HG02610 (cell line): ENCODE results near the gene KIF6.

Experiments
- ATAC-seq: cut with Tn5 transposase; IDR thresholded peaks from one replicate; pipeline ENCODE4 v1.9.1; 2021; ENCODE audit warnings: mild to moderate bottlenecking, moderate library complexity; ENCODE audit not compliant: unreplicated experiment

KIF6 gene

GRCh38 chr6:39361657-39362486 lies 363.3 kb downstream of the KIF6 start:
- peak; percentile 67 for ATAC-seq

GRCh38 chr6:39360378-39360777 lies 364.8 kb downstream of the KIF6 start:
- no peak for ATAC-seq

GRCh38 chr6:39357998-39358686 lies 367.1 kb downstream of the KIF6 start:
- no peak for ATAC-seq

- ATAC-seq = no peak
Measured at GRCh38 chr6:39353698-39354315, 371.4 kb downstream of the KIF6 start.

- no peak for ATAC-seq
Measured at GRCh38 chr6:39350723-39351505, 374.3 kb downstream of the KIF6 start.

- ATAC-seq = no peak
Measured at GRCh38 chr6:39348740-39349139, 376.5 kb downstream of the KIF6 start.

GRCh38 chr6:39347906-39348585 lies 377.2 kb downstream of the KIF6 start:
- peak; percentile 49 for ATAC-seq

GRCh38 chr6:39347206-39347605 lies 378.0 kb downstream of the KIF6 start:
- no peak for ATAC-seq

GRCh38 chr6:39344821-39345280 lies 380.4 kb downstream of the KIF6 start:
- ATAC-seq = no peak

GRCh38 chr6:39343396-39343870 lies 381.8 kb downstream of the KIF6 start:
- no peak for ATAC-seq

- ATAC-seq = peak; percentile 38
Measured at GRCh38 chr6:39342692-39343395, 382.4 kb downstream of the KIF6 start.

- ATAC-seq = no peak
Measured at GRCh38 chr6:39341937-39342336, 383.3 kb downstream of the KIF6 start.

- no peak for ATAC-seq
Measured at GRCh38 chr6:39341352-39341751, 383.9 kb downstream of the KIF6 start.

- ATAC-seq = no peak
Measured at GRCh38 chr6:39339868-39340550, 385.2 kb downstream of the KIF6 start.

- ATAC-seq = no peak
Measured at GRCh38 chr6:39339096-39339867, 385.9 kb downstream of the KIF6 start.

GRCh38 chr6:39338397-39338796 lies 386.8 kb downstream of the KIF6 start:
- ATAC-seq = no peak

- ATAC-seq = no peak
Measured at GRCh38 chr6:39335780-39336545, 389.2 kb downstream of the KIF6 start.
